ENCODE measurements around the gene TAAR8. TPM values are rescaled to one million over a fixed set of nuclear protein-coding genes. Genes with fewer than 3 reads are reported as not detected.

TAAR8 gene
- not detected in 2 replicates for total RNA-seq
- long read RNA-seq: 0 reads

DNA sequence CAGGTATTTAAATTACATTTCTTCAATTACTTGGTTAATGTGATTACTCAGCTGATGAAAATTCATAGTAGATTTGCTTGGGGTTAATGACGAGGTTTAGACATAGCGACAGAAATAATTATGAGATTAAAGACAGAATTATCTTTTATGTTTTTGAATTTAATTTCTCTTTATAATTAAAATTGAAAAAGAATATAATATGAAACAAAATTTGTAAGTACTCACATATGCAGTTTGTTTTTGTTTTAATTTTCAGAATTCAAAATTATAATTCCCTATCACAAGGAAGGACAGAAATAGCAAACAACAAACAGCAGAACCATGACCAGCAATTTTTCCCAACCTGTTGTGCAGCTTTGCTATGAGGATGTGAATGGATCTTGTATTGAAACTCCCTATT, at the start of gene TAAR8:
Gene TAAR8 (plus strand): TSS at position 301 of the 400 bp plus-strand sequence. CDS start 21 bp downstream, at position 322.
- no peak within 1 kb of the TSS for H3K4me3 Mint-ChIP-seq (ENCODE audit: unreplicated experiment)
- no peaks in the 10 kb centered on the region for H3K9me3 Mint-ChIP-seq (ENCODE audit: unreplicated experiment)
- TF ChIP-seq CTCF (IDR thresholded peaks at IDR 0.05): no peak
- H3K27me3 Mint-ChIP-seq (ENCODE audit: unreplicated experiment): peaks cover 63% of the 10 kb centered on the region
- no peak within 1 kb of the TSS for H3K27ac Mint-ChIP-seq (ENCODE audit: unreplicated experiment)
- no peaks in the 10 kb centered on the region for H3K36me3 Mint-ChIP-seq (ENCODE audit: unreplicated experiment)
- no peaks in the 10 kb centered on the region for H3K4me1 Mint-ChIP-seq (ENCODE audit: unreplicated experiment)
- DNase-seq (ENCODE audit: extremely low spot score, unreplicated experiment): no peak

DNA sequence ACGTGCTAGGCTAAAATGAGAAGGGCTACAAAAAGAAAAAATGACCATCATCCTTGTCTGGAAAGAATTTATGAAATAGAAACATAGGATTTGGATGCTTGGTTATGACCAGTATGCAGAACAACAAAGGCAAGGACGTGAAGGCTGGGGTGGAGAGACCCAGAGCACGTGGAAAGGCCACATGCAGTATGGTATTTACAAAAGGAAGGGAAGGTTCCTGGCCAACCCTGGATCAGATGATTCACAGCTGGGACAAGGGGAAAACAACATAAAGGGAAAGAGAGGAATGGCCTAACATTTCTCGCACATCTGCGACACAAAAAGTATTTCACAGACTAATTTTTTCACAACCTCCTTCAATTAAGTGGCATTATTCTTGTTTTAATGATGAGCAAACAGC, 47.7 kb upstream of the TAAR8 start:
- H3K9me3 Mint-ChIP-seq (ENCODE audit: unreplicated experiment): no peaks in the 10 kb centered on the region
- no peak overlapping the region for H3K4me3 Mint-ChIP-seq (ENCODE audit: unreplicated experiment)
- H3K27me3 Mint-ChIP-seq (ENCODE audit: unreplicated experiment): no peaks in the 10 kb centered on the region
- DNase-seq (ENCODE audit: extremely low spot score, unreplicated experiment): no peak
- no peak for TF ChIP-seq CTCF (IDR thresholded peaks at IDR 0.05)
- H3K27ac Mint-ChIP-seq (ENCODE audit: unreplicated experiment): no peak overlapping the region
- H3K4me1 Mint-ChIP-seq (ENCODE audit: unreplicated experiment): peaks cover 27% of the 10 kb centered on the region
- H3K36me3 Mint-ChIP-seq (ENCODE audit: unreplicated experiment): peaks cover 41% of the 10 kb centered on the region

DNA sequence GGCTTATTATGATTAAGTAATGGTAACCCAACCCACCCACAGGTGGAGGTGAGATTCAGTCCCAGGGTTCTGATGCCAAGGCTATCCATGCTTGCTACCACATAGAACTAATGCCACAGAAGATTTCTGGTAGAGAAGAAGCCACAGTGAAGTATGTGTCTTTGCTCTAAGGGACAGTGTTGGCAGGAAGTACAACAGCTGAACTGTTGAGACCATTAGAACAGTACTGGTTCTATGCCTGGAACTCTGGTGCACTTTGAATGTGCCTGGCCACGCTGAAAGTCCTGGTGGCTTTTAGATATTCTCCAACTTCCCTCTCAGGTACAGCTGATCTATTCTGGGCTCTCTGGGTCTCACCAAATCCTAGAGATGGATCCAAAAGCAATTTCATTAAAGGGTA, 47.3 kb upstream of the TAAR8 start:
- no peaks in the 10 kb centered on the region for H3K9me3 Mint-ChIP-seq (ENCODE audit: unreplicated experiment)
- no peak overlapping the region for H3K4me3 Mint-ChIP-seq (ENCODE audit: unreplicated experiment)
- no peak for TF ChIP-seq CTCF (IDR thresholded peaks at IDR 0.05)
- no peaks in the 10 kb centered on the region for H3K27me3 Mint-ChIP-seq (ENCODE audit: unreplicated experiment)
- peaks cover 37% of the 10 kb centered on the region for H3K36me3 Mint-ChIP-seq (ENCODE audit: unreplicated experiment)
- H3K27ac Mint-ChIP-seq (ENCODE audit: unreplicated experiment): no peak overlapping the region
- H3K4me1 Mint-ChIP-seq (ENCODE audit: unreplicated experiment): peaks cover 29% of the 10 kb centered on the region
- DNase-seq (ENCODE audit: extremely low spot score, unreplicated experiment): no peak

DNA sequence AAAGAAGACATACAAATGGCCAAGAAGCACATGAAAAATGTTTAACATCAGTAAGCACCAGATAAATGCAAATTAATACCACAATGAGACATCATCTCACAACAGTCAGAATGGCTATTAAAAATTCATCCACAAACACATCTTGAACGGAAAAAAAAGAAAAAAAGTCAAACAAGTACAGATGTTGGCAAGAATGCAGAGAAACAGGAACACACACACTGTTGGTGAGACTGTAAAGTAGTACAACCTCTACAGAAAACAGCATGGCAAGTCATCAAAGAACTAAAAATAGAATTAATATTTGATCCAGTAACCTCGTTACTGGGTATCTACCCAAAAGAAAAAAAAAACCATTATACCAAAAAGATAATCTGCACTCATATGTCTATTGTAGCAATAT, 46.0 kb upstream of the TAAR8 start:
- Mint-ChIP-seq H3K4me3 (ENCODE audit: unreplicated experiment) (no peak overlapping the region), H3K27ac (ENCODE audit: unreplicated experiment) (no peak overlapping the region), H3K27me3 (ENCODE audit: unreplicated experiment) (no peaks in the 10 kb centered on the region), H3K36me3 (ENCODE audit: unreplicated experiment) (peaks cover 26% of the 10 kb centered on the region), H3K4me1 (ENCODE audit: unreplicated experiment) (peaks cover 39% of the 10 kb centered on the region), H3K9me3 (ENCODE audit: unreplicated experiment) (no peaks in the 10 kb centered on the region)
- no peak for TF ChIP-seq CTCF (IDR thresholded peaks at IDR 0.05)
- no peak for DNase-seq (ENCODE audit: extremely low spot score, unreplicated experiment)

DNA sequence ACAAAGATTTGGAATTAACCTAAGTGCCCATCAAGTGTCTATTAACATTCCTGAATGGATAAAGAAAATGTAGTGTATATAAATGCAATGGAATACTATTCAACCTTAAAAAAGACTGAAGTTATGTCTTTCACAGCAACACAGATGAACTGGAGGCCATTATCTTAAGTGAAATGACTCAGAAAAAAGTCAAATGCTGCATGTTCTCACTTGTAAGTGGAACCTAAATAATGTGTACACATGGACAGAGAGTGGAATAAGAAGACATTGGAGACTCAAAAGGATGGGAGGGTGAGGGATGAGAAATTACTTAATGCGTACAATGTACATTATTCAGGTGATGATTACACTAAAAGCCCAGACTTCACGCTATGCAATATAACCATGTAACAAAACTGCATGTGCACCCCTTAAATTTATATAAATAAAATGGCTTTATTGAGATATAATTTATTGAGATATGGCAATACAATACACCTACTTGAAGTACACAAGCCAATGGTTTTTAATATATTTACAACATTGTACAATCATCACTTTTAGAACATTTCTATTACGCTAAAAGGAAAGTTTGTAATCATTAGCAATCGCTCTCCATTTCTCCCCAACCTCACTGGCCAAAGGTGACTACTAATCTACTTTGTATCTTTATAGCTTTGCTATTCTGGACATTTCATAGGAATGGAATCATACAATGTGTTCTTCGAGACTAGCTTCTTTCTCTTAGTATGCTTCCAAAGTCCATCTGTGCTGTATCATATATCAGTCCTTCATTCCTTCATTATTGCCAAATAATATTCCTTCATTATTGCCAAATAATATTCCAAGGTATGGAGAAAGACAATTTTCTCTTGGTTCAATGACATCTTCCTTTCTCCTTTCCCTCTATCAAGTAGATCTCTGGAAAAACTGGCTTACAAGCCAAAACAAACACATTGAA, 45.3 kb upstream of the TAAR8 start:
- no peak overlapping the region for H3K4me3 Mint-ChIP-seq (ENCODE audit: unreplicated experiment)
- no peak overlapping the region for H3K27ac Mint-ChIP-seq (ENCODE audit: unreplicated experiment)
- no peaks in the 10 kb centered on the region for H3K27me3 Mint-ChIP-seq (ENCODE audit: unreplicated experiment)
- peaks cover 42% of the 10 kb centered on the region for H3K4me1 Mint-ChIP-seq (ENCODE audit: unreplicated experiment)
- no peak for DNase-seq (ENCODE audit: extremely low spot score, unreplicated experiment)
- TF ChIP-seq CTCF (IDR thresholded peaks at IDR 0.05): no peak
- no peaks in the 10 kb centered on the region for H3K9me3 Mint-ChIP-seq (ENCODE audit: unreplicated experiment)
- peaks cover 19% of the 10 kb centered on the region for H3K36me3 Mint-ChIP-seq (ENCODE audit: unreplicated experiment)

All from osteocyte (in vitro differentiated cells).